Activated CD4-positive, alpha-beta T cell treated with anti-CD3 and anti-CD28 coated beads, Interleukin-2, amount 10 ng/mL, durations not matched to agents 24 days and 14 days (primary cell): Measurements from ENCODE around the gene IGFBP4. TPM values are rescaled to one million over a fixed set of nuclear protein-coding genes. Genes with fewer than 3 reads are reported as not detected.

Experiments
- DNase-seq: peaks from one replicate; pipeline ENCODE4 v3.0.0; 2022
- H3K27ac Mint-ChIP-seq: one replicate; pipeline ENCODE4 v1.8.0; 2022; ENCODE audit warnings: mild to moderate bottlenecking, mixed read lengths
- H3K27me3 Mint-ChIP-seq: one replicate; pipeline ENCODE4 v1.8.0; 2022; ENCODE audit warnings: mixed read lengths
- H3K36me3 Mint-ChIP-seq: one replicate; pipeline ENCODE4 v1.8.0; 2022; ENCODE audit warnings: low read depth, mild to moderate bottlenecking, mixed read lengths
- H3K4me1 Mint-ChIP-seq: one replicate; pipeline ENCODE4 v1.8.0; 2021; ENCODE audit warnings: mixed read lengths
- H3K4me3 Mint-ChIP-seq: one replicate; pipeline ENCODE4 v1.8.0; 2022; ENCODE audit warnings: mild to moderate bottlenecking, moderate library complexity, mixed read lengths
- H3K9me3 Mint-ChIP-seq: one replicate; pipeline ENCODE4 v1.8.0; 2021; ENCODE audit warnings: mixed read lengths
- intact Hi-C: fragments of 100-400 bp; cut with micrococcal nuclease; formaldehyde crosslinking; loops from one replicate; pipeline ENCODE4 v1.15.1; 2023
- total RNA-seq: library from RNA; stranded (reverse); gene quantifications from 2 replicates; pipeline ENCODE4 v1.2.3, GENCODE V29; 2022

The IGFBP4 gene
- total RNA-seq, 1 donor from 2014 or later, result 113 TPM

DNA sequence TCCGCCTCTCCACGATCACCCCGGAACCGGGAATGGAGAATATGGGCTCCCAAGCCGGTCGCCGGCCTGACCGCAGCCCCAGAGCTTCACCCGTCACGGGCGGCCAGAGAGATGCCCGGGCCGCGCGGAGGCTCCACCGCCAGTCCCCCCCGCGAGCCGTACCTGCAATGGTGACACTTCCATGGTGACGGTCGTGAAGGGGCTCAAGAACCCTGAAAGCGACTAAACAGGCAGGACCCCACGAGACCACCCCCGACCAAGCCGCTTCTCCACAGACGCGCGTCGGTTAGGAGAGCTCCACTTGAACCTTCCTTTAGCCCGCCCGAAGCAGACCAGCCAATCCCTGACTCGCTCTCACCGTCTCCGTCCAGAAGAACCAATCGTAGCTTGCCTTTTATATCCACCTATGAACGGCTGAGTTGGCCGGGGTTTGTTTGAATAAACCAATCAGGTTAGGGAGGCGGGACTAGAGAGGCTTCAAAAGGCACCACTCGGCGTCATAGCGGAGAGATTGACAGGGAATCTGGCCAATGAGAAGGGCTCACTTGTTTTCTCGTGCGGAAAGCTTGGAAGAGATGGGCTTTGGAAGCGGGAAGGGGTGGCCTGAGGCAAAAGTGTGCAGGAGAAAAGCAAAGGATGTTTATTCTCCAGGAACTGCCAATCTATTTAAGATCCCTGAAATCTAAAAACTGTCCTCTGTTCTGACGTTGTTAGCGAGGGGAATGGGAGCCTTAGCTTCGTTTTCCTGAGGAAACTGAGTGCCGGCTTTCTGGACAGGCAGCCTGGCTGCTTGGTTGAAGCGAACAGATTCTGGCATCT lies 25.4 kb upstream of the IGFBP4 start, which contains the start of gene TOP2A:
TSS of gene TOP2A (minus strand) at position 288 of the 819 bp plus-strand sequence. CDS start at position 183, 105 bp downstream.
- Mint-ChIP-seq H3K27me3 (no peaks in the 10 kb centered on the region), H3K9me3 (no peaks in the 10 kb centered on the region), H3K4me1 (peaks cover 31% of the 10 kb centered on the region), H3K36me3 (peaks cover 19% of the 10 kb centered on the region), H3K27ac (peak within 1 kb of the TSS; percentile 97), H3K4me3 (peak within 1 kb of the TSS; percentile 99)
- intact Hi-C loops, result loop anchor here (1.0 to 5.0 kb wide), 5 partner anchors 9 to 184 kb away; no protein-coding TSS in a partner anchor
- DNase-seq, result peak; percentile 99

DNA sequence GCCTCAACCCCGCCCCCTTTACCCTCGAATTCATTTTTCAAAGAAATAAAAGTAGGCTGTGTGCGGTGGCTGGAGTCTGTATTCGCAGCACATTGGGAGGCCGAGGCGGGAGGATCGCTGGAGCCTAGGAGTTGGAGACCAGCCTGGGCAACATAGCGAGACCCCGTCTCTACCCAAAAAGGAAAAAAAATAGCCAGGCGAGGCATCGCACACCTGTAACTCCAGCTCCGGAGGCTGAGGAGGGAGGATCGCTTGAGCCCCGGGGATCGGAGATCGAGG lies 24.9 kb upstream of the IGFBP4 start:
- no peaks in the 10 kb centered on the region for H3K27me3 Mint-ChIP-seq
- intact Hi-C loops, result loop anchor here (1.0 to 5.0 kb wide), 2 partner anchors 9 to 184 kb away; no protein-coding TSS in a partner anchor
- peaks cover 16% of the 10 kb centered on the region for H3K36me3 Mint-ChIP-seq
- peaks cover 30% of the 10 kb centered on the region for H3K4me1 Mint-ChIP-seq
- H3K4me3 Mint-ChIP-seq, result peak overlapping the region; percentile 99
- no peaks in the 10 kb centered on the region for H3K9me3 Mint-ChIP-seq
- peak overlapping the region; percentile 97 for H3K27ac Mint-ChIP-seq
- DNase-seq, result no peak

DNA sequence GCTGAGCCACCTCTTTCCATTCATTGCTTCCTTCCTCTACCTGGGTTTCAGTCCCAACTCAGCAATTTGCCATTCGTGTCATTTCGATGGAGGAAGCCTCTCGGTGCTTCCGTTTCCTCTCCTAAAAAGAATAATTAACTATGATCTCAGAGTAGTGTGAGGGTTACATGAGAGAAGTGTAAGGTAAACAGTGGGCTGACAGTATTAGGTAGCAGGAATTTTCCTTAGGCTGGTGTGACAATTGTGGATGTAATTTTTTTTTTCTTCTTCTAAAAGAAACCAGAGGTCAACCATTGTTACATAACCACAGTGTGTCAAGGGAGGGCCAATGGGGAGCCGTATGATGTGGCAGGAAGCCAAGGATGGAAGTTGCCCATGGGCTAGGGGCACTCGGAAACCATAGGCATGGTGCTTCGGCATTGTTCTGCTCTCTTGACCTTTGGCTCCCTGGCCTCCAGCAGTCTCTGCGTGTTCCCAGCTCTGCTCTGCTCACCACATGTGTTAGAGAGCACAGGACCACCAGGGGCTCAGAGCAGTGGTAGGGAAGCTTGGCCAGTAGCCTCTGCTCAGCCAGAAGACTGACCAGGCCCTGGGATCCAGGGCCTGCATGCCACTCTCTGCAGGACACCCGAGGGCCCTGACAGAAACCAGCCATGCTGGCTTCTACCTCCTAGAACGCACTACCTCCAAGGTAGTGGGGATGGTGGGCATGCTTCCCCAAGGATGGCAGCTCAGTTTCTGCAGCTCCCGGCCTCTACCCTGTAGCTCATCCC lies 23.5 kb upstream of the IGFBP4 start:
- Mint-ChIP-seq H3K4me1 (peaks cover 30% of the 10 kb centered on the region), H3K27ac (peak overlapping the region; percentile 75), H3K4me3 (peak overlapping the region; percentile 55), H3K36me3 (peaks cover 13% of the 10 kb centered on the region), H3K9me3 (no peaks in the 10 kb centered on the region), H3K27me3 (no peaks in the 10 kb centered on the region)
- intact Hi-C loops, result loop anchor here (5.0 kb wide), 1 partner anchor 183 kb away; no protein-coding TSS in a partner anchor
- DNase-seq, result peak; percentile 70

DNA sequence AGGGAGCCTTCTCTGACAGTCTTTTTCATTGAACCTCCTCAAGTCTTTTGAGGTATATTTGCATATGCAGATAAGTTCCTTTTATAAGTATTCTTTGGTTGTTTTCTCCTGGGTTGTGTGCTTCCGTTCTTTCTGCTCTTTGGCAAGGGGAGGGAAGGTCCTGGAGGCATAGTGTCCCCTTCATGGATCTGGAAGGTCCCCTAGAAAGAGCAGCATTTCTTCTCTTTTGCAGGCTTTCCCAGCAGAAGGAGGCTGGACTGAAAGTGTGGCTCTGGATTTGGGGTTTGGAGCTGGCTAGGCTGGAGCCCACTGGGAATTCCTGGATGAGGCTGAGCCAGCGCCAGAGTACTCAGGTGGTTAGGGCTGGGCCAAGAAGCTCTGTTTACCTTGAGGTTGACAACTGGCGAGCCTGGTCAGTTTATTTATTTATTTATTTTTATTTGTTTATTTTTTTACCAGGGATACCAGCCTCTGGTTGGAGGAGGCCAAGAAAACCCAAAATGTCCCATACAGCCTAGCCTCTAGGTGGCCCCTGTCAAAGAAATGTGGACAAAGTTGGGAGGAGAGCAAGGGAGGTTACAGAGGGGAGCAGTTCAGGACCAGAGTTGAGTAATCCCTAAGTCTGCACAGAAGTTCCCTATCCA lies 20.1 kb upstream of the IGFBP4 start:
- H3K4me3 Mint-ChIP-seq, result no peak overlapping the region
- H3K36me3 Mint-ChIP-seq, result no peaks in the 10 kb centered on the region
- no peak overlapping the region for H3K27ac Mint-ChIP-seq
- peaks cover 46% of the 10 kb centered on the region for H3K4me1 Mint-ChIP-seq
- DNase-seq, result no peak
- H3K27me3 Mint-ChIP-seq, result peaks cover 5% of the 10 kb centered on the region
- intact Hi-C loops, result no loop called here
- no peaks in the 10 kb centered on the region for H3K9me3 Mint-ChIP-seq

DNA sequence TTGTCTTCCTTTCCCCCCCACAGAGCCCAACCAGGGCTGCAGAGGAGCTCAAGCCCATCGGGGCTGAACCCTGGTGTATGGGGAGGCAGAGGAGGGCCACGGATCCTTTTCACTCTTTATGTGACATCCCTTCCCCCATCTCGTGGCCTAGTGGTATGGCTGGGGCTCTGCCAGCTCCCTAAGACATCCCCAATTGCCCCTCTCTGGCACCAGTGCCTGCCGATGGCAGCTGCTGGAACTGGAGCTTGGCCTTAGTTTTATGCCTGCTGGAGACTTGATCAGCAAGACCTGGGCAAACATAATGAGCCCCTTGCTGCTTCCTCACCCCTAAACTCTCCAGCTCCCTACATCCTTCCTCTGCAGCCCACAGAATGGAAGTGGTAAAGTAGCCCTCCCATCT lies 17.5 kb upstream of the IGFBP4 start:
- Mint-ChIP-seq H3K9me3 (no peaks in the 10 kb centered on the region), H3K27me3 (peaks cover 13% of the 10 kb centered on the region), H3K27ac (peak overlapping the region; percentile 53), H3K4me1 (peaks cover 42% of the 10 kb centered on the region), H3K36me3 (no peaks in the 10 kb centered on the region), H3K4me3 (peak overlapping the region; percentile 57)
- intact Hi-C loops, result no loop called here
- DNase-seq, result no peak

DNA sequence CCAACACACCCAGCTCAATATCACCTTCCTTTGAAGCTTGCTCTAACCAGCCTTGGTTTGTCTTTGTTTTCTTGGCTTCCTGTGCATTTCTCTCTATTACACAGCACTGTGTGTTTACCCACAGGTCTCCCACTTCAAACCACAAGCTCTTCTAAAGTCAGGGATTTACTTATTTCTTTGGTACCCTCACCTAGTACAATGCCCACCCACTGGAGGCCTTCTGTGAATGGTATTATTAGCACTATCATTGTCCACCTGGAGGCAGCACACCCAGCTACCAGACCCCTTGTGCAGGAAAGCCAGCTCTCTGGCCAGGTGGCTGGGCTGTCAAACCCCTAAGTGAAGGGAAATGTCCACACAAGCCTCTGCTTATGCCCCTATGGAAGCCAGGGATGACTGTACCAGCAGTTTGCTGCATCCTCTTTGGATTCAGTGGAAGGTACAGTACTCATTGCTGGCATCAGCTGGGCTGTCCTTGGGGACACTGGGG lies 16.2 kb upstream of the IGFBP4 start:
- peaks cover 18% of the 10 kb centered on the region for H3K27me3 Mint-ChIP-seq
- peak; percentile 84 for DNase-seq
- intact Hi-C loops, result loop anchor here (1.0 kb wide), 2 partner anchors 9 to 18 kb away; no protein-coding TSS in a partner anchor
- peak overlapping the region; percentile 77 for H3K27ac Mint-ChIP-seq
- no peaks in the 10 kb centered on the region for H3K9me3 Mint-ChIP-seq
- H3K4me3 Mint-ChIP-seq, result peak overlapping the region; percentile 57
- H3K4me1 Mint-ChIP-seq, result peaks cover 48% of the 10 kb centered on the region
- no peaks in the 10 kb centered on the region for H3K36me3 Mint-ChIP-seq

DNA sequence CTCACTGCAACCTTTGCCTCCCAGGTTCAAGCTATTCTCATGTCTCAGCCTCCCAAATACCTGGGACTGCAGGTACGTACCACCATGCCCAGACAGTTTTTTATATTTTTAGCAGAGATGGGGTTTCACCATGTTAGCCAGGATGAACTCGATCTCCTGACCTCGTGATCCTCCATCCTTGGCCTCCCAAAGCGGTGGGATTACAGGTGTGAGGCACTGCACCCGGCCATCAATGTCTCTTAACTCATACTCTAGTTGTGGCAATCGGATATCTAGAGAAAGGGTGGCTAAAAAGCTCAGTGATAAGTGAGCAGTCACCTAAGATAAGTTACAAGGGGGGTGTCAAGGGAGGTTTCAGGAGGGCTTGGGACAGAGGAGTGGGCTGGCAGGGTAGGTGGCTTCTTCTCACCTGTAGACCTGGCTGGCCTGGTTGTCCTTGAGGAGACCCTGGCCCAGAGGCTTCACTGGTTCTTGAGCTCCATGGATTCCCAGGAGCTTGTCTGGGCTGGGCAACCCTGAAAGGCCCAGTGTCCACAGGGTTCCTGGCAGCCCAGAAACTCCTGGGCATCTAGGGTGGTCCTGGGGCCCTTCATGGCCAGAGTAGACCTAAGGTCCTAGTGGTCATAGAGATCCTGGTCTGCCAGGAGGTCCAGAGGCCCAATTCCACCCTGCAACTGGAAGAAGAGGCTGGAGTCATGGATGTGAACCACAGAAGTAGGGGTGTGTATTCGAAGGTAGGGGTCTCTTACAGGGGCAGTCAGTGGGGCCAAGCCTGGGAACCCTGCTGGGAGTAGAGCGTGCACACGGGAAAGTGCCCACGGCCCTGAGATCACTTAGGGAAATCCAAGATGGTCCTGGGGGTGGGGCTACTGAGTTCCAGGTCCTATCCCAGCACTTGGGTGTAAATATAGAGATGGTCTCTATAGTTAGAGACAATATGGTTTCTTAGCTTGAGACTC lies 12.7 kb upstream of the IGFBP4 start:
- intact Hi-C loops, result no loop called here

DNA sequence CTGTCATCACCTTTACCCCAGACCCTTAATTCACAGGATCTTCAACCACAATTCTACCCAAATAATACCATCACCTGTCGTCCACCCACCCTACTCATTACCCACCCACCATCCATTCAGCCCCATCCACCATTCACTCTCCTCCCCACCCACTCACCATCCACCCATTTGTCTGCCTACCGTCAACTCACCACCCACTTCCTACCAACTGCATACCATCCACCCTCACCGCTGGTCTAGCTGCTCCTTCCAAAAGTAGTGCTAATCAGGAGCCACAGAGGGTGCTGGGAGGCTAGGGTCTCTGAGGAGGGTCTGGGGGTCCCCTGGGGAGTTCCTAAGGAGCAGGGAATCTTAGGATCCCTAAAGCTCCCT lies 12.0 kb upstream of the IGFBP4 start:
- Mint-ChIP-seq H3K4me3 (no peak overlapping the region), H3K9me3 (no peaks in the 10 kb centered on the region), H3K27me3 (peaks cover 18% of the 10 kb centered on the region), H3K27ac (no peak overlapping the region), H3K36me3 (no peaks in the 10 kb centered on the region), H3K4me1 (peaks cover 39% of the 10 kb centered on the region)
- intact Hi-C loops, result no loop called here
- no peak for DNase-seq

More for the DNA sequence above, 12.7 kb upstream of the IGFBP4 start:
- Mint-ChIP-seq H3K27ac (no peak overlapping the region), H3K36me3 (no peaks in the 10 kb centered on the region), H3K4me1 (peaks cover 45% of the 10 kb centered on the region), H3K27me3 (peaks cover 18% of the 10 kb centered on the region), H3K4me3 (no peak overlapping the region), H3K9me3 (no peaks in the 10 kb centered on the region)
- DNase-seq, result no peak

DNA sequence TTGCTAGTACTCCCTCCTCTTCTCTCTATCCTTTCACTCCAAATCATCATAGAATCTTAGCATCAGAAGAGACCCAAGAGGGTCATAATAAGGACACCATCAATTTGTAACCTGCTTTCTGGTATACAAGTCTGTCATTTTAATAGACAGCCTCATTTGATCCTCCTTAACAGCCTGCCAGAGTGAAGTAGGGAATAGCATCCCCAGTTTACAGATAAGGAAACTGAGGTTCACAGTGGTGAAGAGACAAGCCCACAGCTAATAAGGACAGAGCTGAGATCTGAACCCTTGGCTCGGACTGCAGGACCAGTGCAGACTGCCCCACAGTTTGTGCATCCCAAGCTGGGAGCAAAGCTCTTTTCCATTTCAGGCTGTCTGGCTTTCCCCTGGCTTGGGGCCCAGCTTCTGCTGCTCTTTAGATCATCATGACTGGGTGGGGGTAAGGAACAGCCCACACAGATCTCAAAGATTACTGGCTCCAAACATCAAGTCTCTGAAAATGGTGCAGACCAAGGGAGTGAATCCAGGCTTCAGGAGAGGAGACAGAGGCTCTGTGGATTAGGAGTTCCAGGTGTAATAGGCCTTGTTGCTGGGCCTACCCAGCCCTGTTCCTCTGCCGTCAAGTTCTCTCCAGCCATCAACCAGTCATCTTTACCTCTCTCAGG lies 10.3 kb upstream of the IGFBP4 start:
- H3K4me3 Mint-ChIP-seq, result no peak overlapping the region
- no peaks in the 10 kb centered on the region for H3K36me3 Mint-ChIP-seq
- intact Hi-C loops, result no loop called here
- peaks cover 15% of the 10 kb centered on the region for H3K27me3 Mint-ChIP-seq
- no peak overlapping the region for H3K27ac Mint-ChIP-seq
- H3K9me3 Mint-ChIP-seq, result no peaks in the 10 kb centered on the region
- H3K4me1 Mint-ChIP-seq, result peaks cover 29% of the 10 kb centered on the region
- no peak for DNase-seq

DNA sequence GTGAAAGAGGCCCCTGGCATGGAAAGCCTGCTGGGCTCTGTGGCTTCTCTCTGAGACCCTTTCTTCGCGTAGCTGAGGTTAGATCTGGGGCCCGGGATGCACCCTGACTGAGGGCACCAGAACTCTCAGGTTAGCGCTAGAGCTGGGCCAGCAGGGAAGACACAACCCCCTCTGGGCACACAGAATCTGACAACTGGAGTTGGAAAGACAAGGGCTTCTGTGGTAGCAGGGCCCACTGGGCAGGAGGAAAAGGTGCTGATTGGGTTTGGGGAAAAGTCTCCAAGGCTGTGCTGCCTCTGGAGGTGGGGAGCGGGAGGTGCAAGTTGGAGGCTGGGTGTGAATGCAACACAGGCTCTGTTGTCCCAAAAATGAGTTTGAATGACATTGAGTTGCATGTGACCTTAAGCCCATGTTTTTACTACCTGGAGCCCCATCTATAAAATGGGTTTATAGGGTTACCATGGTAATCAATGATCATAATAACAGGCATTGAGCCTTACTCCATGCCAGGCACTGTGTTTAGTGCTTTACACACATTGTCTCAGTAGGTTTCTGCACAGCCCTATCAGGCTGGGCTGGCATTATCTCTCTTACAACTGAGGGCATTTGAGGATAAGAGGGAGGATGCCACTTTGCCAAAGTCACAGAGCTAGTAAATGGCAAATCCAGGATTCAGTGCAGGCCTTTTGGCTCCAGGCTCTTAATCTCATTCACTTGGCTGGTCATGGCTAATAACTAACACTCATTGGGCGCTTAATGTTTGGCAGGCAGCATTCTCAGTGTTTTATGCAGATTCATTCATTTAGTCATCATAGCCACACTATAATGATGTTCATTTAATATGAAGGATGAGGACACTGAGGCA lies 9.5 kb upstream of the IGFBP4 start:
- peaks cover 28% of the 10 kb centered on the region for H3K4me1 Mint-ChIP-seq
- peaks cover 13% of the 10 kb centered on the region for H3K27me3 Mint-ChIP-seq
- H3K9me3 Mint-ChIP-seq, result no peaks in the 10 kb centered on the region
- DNase-seq, result peak; percentile 78
- H3K36me3 Mint-ChIP-seq, result no peaks in the 10 kb centered on the region
- intact Hi-C loops, result no loop called here
- H3K4me3 Mint-ChIP-seq, result no peak overlapping the region
- H3K27ac Mint-ChIP-seq, result no peak overlapping the region

DNA sequence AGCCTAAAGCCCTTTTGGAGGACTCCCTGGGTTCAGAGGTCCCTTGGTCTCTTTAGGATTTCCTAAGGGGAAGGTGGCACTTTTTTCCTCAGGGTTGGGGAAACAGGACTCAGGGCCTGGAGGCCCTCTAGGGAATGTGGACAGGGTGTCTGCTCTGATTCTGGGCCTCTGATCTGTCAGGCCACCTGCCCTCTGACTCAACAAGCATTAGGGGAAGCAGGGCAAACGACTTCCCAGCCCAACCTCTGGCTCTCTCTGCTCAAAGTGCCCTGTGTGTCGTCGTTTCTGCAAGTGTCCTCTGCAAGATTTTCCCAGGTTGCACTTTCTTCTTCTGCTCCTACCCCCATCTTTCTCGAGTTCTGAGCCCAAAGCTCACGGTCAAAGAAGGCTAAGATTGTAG lies 6.6 kb upstream of the IGFBP4 start:
- H3K9me3 Mint-ChIP-seq, result no peaks in the 10 kb centered on the region
- H3K36me3 Mint-ChIP-seq, result no peaks in the 10 kb centered on the region
- no peak overlapping the region for H3K27ac Mint-ChIP-seq
- intact Hi-C loops, result no loop called here
- no peak for DNase-seq
- peaks cover 5% of the 10 kb centered on the region for H3K27me3 Mint-ChIP-seq
- H3K4me1 Mint-ChIP-seq, result peaks cover 32% of the 10 kb centered on the region
- H3K4me3 Mint-ChIP-seq, result no peak overlapping the region
